Occipital lobe (tissue), 2 donors: ENCODE results near the gene AMN. TPM values are rescaled to one million over a fixed set of nuclear protein-coding genes. Genes with fewer than 3 reads are reported as not detected.

Source experiments
- DNase-seq: peaks from one replicate; lab custom pipeline; 2025; lab: John Stamatoyannopoulos, UW
- total RNA-seq: library from RNA; depleted of rRNA; stranded (reverse); fragments of >200 nt; gene quantifications from one replicate; pipeline ENCODE4 v1.2.3, GENCODE V29; 2014

The AMN gene
- total RNA-seq, 1 donor from 2014 or later: not detected

GRCh38 chr14:102898776-102899515 is 23.5 kb upstream of the AMN start:
- no peak for DNase-seq

DNA sequence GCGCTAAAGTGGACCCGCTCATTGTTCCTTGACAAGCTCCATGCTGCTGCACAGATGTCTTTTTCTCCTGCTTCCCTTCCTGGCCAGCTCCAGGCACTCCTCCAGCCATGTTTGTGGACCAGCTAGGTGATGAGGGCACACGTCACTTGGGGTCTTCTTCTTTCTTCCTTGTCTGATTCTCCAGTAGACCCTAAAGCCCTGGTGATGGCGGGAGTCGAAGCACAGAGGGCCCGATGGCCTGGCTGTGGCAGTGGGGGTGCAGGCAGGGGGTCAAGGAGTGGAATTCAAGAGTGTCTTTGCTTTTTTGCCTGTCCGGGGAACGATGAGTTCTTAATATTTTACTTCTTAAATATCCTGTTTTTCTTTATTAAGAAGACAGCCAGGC is 23.0 kb upstream of the AMN start:
- no peak for DNase-seq

DNA sequence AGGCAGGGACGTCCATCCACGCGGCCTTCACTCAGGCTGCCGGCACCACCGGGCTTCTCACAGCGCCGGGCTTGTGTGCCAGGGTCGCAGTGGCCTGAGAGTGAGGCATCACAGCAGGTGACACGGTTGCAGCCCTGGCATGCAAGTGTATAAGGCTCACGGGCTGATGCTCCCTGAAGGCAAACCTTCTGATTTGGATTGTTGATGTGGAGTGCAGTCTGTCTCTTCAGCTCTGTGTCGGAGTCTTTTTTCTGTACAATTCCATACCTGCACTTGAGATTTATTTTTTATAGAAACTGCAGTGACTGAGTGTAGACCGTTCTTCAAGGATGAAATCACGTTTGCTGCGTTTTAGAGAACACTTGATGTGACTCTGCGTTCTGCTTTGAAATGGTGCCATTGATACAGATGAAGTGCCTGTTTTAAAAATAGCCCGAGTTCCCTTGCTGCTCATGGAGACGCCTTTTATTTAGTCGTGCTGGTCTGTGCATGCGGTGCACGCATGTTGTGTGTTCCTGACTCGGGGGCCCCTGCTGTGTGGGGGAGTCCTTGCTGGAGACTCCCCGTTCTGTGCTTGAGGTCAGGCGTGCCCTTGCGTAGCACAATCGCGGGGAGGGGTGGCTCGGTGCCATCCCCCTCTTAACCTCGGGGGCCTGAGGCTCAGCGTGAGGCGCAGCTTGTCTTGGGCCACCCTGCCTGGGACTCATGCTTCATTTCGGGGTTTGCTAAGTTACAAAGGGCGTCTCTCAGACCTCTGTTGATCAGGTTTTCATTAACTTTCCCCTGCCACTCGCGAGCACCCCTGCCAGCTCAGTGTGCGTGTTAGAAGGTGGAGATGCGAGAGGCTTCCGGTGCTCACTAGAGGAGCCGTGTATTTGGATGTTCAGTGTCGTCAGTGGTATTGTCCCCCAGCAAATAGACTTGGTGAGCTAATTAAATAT is 21.6 kb upstream of the AMN start:
- no peak for DNase-seq

DNA sequence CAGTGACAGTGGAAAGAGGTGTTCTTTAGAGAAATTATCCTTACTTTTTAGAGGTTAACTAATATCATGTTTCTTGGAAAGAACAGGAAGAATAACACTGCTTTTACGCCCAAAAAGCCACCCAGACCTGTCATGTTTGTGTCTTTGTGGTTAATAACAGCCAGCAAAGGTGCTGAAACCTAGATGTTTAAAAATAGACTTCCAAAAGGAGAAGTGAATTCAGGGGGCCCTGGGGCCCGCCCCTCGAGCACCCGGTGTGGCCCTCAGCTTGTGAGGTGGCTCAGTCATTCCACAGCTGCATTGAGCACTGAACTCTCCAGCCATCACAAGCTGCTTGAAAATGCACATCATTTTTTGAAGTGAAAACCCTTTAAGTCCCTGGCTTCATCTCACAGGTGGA is 20.8 kb upstream of the AMN start:
- no peak for DNase-seq

DNA sequence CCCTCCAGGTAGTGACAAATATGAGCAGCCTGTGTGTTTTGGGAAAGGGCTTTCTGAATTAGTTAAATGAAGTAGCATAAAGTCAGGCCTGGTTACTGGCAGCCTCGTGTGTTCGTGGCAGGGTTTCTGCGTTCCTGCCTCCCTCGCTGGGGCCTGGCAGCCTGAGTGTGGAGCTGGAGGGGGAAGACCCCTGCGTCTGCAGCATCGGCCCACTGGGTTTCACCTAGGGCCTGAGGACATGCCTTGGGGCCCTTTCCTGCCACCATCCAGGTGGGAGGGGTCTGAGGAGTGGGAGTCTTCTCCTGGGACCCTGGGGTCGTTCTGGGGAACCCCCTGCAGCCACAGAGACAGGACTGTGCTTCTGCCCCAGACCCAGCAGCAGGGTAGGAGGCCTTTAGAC is 20.4 kb upstream of the AMN start:
- no peak for DNase-seq

DNA sequence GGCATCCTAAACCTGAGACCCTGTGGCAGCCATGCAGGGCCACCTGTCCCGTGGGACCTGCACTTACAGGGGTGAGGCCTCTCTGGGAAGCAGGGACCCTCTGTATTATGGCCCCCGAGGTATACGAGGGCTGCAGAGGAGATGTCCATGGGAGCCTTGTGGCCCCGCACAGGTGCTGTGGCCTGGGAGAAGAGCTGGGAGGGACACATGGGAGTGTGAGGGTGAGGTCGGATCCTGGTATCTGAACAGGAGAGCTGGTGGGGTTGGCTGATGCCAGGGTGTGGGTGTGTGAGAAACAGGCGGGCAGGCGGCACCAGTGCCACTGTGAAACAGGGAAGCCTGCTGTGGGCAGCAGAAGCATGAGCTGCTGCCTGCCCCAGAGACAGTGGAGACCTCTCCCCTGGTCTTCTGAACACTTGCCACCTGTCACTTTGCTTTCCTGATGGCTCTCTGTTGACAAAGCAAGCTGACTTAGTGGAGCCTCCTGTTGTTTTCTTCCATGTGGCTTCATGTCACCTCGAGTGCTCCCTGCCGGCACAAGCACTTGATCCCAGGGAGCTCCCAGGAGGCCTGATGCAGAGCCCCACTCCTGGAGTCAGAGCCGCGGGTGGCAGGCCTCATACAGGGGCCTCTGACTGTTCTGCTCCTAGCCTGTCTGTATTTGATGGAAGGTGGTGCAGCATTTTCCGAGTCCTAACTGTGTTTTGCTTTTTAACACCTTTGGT is 19.8 kb upstream of the AMN start:
- DNase-seq: no peak

- DNase-seq: no peak
These were observed 19.1 kb upstream of the AMN start for GRCh38 chr14:102903248-102903888.

DNA sequence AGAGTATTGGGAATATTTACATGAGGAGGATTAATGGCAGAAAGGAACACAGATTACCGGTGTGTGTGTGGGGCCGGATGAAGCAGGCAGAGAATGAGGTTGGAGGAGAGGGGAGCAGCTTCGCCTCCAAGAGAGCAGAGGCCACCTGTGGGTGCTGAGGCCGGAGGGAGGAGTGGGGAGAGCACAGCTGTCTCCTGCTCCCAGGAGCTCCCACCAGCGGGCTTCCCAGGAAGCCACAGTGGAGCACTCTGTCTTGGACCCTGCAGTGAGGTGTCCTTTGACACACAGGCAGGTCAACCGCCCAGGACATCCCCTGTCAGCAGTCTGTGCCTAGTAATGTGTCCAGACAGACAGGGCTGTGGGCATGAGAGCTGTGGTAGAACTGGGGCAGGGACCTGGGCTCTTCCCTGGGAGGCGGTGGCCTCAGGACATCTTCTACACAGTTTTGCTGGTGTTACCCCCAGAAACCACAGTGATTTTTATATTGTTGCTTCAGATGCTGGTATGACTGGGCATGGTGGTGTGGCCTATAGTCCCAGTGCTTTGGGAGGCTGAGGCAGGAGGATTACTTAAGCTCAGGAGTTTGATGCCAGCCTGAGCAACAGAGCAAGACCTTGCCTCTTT is 18.5 kb upstream of the AMN start:
- DNase-seq: no peak

DNA sequence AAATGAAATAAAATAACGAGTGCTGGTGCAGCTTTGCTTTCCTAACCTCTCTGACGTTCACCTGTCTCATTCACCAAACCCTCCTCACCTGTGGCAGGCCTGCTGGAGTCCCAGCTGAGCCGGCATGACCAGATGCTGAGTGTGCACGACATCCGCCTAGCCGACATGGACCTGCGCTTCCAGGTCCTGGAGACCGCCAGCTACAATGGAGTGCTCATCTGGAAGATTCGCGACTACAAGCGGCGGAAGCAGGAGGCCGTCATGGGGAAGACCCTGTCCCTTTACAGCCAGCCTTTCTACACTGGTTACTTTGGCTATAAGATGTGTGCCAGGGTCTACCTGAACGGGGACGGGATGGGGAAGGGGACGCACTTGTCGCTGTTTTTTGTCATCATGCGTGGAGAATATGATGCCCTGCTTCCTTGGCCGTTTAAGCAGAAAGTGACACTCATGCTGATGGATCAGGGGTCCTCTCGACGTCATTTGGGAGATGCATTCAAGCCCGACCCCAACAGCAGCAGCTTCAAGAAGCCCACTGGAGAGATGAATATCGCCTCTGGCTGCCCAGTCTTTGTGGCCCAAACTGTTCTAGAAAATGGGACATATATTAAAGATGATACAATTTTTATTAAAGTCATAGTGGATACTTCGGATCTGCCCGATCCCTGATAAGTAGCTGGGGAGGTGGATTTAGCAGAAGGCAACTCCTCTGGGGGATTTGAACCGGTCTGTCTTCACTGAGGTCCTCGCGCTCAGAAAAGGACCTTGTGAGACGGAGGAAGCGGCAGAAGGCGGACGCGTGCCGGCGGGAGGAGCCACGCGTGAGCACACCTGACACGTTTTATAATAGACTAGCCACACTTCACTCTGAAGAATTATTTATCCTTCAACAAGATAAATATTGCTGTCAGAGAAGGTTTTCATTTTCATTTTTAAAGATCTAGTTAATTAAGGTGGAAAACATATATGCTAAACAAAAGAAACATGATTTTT is 17.1 kb upstream of the AMN start:
- no peak for DNase-seq

DNA sequence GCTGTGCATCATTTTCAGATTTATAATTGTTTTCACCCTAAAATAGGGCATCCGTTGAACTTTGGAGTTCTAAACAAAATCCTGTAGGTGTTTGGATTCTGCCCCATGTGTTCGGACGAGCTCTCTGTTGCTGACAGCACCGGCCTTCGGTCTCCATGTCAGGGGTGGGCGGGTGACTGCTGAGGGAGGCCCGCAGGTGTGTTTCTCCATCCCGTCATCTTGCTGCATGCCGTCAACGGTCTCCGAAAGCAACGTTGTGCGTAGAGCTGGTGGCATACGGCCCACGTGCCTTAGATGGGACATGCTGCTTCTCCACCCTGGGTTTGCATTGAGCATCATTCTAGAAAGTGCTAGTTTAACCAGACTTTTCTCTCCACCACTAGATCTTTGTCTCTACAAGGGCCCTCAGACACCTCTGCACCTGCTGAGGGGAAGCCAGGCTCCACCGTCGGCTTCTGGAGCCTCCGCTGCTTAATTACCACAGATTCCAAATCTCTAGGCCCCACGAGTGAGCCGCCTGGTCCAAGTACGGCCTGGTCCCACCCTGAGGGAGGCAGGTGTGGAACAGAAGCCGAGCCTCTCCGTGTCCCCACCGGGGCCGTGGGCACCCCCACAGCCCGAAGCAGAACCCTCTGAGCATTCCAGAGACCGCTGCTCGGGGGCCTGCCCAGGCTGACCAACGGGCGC is 15.7 kb upstream of the AMN start:
- DNase-seq: no peak

GRCh38 chr14:102907303-102907844 is 15.1 kb upstream of the AMN start:
- DNase-seq: no peak

GRCh38 chr14:102907980-102908730 is 14.3 kb upstream of the AMN start:
- no peak for DNase-seq

- no peak for DNase-seq
These were observed 13.6 kb upstream of the AMN start for GRCh38 chr14:102908766-102909455.

- DNase-seq: no peak
These were observed 13.0 kb upstream of the AMN start for GRCh38 chr14:102909462-102909861.

DNA sequence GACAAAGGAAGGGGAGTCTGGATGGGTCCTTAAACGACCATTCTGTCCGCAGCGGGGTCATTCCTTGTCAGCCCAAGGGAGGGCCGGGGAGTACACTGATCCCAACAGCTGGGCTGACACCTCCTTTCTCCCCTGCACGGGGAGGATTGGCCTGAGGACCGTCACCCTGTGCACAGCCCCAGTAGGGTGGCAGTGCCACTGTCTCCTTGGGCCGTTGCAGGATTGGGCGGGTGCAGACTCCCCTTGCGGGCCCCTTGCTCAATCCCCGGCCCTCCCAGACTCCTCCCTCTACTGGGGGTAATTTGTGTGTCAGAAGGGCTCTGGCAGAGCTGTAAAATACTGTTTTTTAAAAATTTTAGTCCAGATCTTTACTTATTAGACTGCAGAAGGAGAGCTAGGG is 12.6 kb upstream of the AMN start:
- no peak for DNase-seq

GRCh38 chr14:102910442-102910841 is 12.0 kb upstream of the AMN start:
- DNase-seq: no peak

- no peak for DNase-seq
These were observed 10.9 kb upstream of the AMN start for GRCh38 chr14:102911541-102911951.
